ENCODE results near the gene AIM2.
A peak's percentile ranks its signal among the peaks of the same experiment; 100 is the strongest.
"Not testable (repeated sequence)": the region's sequence is repeated elsewhere in the genome, so short reads cannot be mapped to it uniquely, and the experiment has no call there.

AIM2 gene

DNA sequence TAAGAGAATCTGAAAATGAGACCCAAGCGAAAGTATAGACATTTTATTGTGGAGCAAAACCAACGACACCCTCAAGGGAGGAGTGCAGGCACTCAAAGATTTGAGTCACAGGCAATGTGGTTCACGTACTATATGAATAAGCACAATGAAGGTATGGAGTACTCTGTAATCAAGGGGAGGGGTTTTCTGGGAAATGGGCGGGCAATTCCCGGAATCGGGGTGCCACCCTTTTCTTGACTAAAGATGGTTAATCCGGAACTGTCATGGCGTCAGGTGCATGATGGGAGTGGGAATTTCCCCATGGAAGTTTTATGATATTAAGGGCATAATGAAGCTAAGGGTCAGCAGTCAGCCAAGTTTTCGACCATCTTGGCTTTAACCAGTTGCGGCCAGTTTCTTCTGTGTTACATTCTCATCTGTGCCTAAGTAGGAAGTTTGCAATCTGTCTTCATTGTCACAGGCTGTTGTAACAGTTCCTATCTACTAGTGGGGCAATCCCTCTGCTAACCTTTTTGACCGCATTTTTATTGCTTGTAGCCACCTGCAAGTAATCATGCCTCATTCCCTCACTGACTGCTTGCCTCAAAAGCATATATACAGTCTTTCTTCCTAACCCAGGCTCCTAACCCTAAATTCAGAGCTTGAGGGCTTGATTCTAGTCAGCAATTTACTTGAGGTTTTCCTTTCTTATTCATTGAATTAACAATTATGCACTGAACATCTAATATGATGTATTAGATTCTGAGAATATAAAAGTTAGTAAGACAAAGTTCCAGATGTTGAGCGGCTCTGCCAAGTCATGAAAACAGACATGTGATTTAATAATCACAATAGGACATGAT, 775 bp upstream of the AIM2 start:
- peak; percentile 94 to 100 for DNase-seq

DNA sequence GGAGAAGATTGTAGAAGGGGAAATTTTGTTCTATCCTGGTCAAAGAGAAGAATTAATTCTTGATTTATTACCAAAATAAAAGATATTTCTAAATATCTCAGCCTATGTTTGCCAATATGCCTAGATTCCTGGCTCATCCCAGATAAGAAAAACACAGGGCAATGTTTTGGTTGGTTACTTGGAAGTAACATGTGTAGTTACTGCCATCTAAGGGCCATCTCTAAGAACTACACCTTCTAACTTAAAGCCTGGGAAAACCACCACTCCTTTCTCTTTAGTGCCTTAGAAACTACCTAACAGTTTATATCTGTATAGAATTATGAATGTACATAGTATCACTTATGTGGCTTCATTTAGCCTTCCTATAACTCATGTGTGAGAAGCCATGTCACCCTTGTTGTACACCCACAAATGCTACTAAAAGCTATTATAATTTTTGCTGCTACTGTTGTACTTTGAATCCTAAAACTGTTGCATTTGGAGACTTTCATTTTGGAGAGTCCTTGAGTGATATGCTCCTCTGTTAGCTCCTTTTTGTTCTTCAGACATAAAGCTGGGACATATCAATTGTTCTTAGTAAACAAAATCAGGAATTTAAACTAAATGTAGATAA, 4.5 kb downstream of the AIM2 start:
- peak; percentile 51 to 83 for DNase-seq

DNA sequence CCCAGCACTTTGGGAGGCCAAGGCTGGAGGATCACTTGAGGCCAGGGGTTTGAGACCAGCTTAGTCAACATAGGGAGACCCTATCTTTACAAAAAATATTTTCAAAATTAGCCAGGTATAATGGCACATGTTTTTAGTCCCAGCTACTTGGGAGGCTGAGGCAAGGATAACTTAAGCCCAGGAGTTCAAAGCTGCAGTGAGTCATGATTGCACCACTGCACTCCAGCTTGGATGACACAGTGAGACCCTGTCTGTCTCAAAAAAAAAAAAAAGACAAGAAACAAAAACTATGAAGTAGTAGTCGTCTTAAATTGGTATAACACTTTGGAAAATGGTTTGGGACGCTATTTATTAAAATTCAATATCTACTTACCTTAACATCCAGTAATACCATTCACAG, 7.7 kb downstream of the AIM2 start:
- peak; percentile 27 to 35 for DNase-seq

DNA sequence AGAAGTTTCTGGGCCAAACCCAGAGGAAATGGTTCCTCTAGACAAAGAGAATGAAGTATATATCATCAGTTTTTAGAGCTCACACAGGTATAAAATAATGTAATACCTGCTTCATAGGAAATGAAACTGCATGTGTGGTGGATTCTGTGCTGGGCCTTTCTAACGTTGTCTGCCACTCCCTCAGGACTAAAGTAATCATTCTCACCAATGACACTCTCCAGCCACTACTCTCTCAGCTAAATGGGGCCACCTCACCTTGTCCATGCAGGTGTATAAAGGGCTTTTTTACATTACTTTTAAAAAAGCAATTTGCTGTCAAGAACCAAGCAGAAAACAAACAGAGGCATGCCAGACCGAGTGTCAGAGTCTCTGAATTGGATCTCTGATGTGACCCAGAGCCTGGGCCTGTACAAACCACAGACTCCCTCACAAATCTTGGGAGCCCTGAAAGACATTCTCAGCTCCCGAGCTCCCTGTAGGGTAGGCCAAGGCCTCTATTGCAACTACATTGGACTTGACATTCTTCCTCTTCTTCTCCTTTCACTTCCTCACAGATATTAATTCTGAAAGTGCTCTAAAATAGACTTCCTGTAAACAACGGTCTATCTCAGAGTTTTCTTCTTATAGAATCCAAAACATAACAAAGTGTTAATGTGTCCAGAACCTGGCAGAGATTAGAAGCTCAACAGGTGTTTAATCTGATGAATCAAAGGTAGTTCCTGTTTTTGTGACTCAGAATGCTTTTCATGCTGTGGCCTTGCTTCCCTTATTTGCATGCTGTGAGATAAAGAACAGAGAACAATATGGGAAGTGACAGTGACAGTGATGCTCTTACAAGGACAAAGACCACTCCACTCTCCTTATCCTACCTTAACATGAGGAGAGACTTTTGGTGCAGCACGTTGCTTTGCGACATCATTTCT, 8.6 kb downstream of the AIM2 start:
- peak; percentile 72 to 75 for DNase-seq

DNA sequence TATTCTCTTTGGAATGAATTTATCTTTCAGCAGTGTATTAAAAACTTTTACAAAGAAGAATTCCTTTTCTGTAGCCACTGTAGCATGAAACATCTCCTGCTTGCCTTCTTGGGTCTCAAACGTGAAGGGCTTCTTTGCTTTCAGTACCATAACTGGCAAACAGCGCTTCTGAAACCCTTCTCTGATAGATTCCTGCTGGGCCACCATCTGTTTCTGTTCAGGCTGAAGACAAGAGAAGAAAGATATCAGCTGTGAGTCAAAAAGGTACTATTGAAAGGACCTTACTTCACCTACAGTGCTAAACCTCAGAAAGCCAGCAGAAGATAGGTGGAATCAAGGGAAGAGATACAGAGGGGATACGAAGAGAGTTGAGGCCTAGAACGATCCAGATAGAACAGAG, 10.5 kb downstream of the AIM2 start:
- no peak for DNase-seq

DNA sequence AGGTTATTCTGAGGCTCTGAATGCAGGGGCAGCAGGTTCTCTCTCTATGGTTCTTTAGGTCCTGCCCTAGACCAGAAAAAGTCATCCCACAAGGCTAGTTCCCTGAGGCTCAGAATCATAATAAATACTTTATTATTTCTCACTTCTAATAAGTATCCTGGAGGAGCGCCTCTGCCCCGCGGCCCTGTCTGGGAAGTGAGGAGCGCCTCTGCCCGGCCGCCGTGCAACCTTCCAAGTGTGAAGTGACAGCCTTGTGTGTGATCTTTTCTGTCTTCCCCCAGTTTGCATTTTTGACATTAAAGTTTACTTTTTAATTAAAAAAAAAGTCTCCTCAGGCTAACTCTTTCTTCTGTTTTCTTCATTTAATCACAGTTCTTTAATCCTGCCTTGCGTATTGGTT, 11.5 kb downstream of the AIM2 start:
- no peak for DNase-seq

DNA sequence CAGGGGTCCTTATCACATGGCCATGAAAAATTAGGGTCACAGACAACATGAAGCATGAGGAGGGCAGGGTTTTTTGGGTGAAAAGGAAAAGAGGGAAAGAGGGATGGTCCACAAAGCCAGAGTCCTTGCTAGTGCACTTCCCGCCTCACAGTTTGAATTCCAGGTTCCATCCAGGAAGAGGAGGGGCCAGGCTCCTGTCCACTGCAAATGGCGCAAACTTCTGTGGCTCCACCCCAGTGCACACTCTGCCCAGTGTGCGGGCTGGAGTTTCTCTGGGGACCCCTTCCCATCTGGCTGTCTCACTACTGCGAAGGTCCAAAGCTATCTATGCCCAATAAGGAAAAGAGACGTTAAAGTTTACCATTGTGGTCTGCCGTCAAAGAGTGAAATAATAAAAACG, 17.8 kb downstream of the AIM2 start:
- no peak for DNase-seq

DNA sequence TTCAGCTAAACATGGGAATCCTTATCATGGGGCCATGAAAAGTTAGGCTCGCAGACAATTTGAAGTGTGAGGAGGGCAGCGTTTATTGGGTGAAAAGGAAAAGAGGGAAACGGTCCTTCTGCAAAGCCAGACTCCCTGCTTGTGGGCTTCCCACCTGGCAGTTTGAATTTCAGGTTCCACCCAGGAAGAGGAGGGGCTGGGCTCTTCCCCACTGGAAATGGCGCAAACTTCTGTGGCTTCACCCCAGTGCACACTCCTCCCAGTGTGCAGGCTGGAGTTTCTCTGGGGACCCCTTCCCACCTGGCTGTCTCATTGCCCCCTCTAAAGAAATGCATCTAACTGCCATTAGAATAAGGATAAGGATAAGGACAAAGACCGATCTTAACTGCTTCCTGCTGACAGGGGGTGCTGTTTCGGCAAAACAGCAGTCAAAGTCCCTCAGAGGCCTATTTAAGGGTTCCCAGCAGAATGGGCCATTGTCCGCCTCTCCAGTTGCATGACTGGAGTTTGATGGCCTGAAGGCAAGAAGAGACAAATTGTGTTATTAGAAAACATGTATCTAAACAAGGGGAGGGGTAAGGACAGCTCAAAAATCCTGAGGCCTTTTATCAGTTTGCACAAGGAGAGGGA, 20.4 kb downstream of the AIM2 start:
- DNase-seq = no peak

DNA sequence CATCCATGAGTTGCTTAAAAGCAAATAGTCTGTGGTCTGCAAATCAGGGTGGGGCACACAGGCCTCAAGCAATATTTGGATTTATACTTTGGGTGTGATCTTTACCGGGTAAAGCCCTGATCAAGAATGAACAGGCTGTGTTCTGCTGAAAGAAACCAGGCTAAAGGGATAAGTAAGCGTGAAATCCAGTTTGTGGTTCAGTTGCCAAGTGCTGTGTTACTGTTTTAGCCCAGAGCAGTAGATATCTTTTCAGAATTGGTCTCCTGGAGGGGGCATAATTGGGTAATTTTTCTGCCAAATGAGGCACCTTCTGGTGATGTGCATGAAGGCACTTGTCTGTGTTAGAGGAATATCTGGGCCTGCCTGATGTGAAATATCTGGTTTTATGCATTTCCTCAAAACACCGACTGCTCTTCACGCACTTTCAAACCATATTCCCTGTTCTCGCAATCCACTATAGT, 21.4 kb downstream of the AIM2 start:
- DNase-seq = peak; percentile 17 to 26

DNA sequence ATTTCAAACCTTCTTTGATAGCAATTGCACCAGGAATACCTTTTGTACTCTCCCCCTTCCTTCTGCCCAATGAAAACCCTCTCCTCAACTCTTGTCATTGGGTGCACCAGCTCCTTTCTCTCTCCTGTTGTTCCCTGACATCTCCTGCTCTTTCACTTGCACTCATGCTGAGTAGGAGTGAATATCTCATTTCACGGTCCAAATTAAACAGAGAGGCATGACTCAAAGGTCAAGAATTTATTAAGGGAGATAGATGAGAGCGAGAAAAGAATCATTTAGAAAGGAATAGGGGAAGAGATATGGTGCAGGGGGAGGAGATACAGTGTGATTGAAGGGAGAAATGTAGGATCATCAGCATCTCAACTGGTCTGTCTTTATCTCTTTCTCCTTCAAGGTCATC, 22.1 kb downstream of the AIM2 start:
- no peak for DNase-seq

DNA sequence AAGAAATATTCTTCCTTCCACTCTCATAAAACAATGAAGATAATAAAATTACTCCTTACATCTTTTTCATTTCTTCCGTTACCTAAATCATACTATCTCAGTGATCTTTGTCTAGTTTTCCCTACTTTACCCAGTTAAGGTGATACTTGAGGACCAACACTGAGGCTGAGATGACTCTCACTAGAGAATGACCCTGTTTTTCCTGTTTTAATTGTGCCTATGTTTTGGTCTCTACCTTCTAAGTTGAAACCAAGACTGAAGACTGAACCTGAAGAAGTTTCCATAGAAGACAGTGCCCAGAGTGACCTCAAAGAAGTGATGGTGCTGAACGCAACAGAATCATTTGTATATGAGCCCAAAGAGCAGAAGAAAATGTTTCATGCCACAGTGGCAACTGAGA, 25.1 kb downstream of the AIM2 start:
- DNase-seq = no peak

DNA sequence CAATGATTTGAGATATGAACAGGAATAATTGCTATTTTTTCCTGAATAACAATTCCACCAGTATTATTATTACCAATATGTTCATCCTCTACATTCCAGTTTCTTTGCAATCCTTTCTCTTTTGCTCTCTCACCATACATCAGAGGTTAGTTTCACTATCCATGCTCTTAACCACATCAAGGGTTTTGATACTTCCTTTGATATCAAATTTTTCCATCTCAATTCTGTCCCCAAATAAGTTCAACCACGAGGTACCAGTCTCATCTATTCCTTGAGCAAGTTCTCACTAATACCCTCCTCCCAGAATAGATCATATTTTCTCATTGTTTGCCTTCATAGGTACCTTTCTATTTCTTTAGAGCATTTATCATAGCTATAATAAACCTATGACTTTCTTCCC, 30.1 kb downstream of the AIM2 start:
- not testable (repeated sequence) for DNase-seq

DNA sequence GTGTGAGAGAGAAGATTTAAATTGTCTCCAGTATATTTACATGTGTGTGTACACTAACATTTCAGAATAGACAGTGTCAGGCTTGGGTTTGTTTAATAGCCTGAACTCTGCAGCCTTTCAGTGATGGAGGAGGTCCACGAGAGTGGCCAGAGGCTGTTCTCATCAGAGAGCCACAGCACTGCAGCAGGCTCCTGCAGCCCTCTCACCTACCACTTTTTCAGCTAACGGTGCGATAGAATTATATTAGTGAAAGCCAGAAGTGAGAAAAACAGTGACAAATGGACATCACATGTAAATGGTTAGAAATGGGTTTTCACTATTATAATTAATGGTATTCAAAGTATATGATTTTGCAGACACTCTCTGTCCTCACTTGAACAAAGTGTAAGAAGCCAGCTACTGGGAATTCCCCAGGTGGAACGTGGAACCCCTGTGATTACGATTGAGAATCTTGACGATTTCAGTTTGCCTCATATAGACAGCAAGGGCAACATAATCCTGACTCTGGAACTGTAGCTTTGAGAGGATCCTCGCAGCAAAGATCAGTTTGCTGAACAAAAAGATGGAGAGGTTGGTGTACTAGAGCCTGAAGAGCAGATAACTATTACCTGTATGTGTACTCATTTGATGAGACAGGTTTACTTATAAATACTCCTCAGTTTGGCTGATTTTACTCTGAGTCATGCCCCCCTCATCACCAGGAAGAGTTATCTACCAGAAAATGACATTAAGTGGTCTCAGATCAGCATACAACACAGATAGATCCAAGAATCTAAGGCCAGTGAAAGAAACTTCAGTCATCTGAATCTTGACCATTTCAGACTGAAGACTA, 35.5 kb downstream of the AIM2 start:
- DNase-seq = no peak

DNA sequence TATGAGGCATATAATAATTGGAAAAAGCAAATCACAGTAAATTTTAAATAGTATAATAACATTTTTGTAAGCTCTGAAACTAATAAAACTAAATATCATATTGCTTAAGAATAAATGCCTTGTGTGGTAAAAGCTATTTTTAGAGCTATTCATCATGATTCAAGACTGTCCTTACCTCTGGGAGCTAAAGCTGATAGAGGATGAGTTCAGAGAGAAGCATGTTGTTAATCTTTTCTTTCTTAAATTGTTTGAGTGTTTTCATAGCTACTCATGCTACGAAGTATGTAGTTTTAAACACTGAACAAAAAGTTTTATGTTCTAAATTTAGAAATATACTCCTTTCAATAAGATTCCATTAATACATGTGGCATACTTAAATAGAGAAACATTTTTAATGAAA, 36.4 kb downstream of the AIM2 start:
- DNase-seq = no peak

DNA sequence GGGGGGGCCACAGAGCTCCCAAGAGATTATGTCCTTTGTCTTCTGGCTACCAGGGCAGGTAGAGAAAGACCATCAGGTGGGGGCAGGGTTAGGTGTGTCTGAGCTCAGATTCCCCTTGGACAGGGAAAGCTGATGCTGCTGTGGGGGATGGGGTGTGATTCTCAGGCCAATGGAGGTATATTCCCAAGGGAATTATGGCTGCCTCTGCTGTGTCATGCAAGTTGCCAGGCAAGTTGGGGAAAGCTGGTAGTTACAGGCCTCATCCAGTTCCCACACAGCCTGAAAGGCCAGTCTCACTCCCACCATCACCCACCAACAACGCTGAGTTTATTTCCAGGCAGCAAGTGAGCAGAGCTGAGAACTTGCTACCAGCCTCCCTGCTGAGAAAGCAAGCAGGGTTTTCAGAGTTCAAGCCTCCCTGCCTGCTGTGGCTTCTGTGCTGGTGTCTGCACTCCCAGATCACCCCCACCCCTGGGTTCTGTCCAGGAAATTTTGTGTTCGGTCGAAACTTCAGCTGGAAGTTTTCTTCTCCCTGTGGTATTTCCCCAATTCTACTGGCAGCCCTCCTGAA, 45.6 kb downstream of the AIM2 start:
- no peak for DNase-seq

DNA sequence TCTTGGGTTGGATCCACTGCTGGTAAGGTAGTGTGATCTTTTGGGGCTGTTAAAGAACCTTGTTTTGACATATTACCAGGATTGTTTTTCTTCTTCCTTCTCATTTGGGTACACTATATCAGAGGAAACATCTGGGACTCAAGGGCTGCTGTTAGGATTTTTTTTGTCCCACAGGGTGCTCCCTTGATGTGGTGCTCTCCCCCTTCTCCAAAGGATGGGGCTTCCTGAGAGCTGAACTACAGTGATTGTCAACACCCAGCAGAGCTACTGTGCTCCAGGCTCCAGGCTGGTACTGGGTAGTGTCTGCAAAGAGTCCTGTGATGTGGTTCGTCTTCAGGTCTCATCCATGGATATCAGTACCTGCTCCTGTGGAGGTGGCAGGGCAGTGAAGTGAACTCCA, 46.3 kb downstream of the AIM2 start:
- no peak for DNase-seq

DNA sequence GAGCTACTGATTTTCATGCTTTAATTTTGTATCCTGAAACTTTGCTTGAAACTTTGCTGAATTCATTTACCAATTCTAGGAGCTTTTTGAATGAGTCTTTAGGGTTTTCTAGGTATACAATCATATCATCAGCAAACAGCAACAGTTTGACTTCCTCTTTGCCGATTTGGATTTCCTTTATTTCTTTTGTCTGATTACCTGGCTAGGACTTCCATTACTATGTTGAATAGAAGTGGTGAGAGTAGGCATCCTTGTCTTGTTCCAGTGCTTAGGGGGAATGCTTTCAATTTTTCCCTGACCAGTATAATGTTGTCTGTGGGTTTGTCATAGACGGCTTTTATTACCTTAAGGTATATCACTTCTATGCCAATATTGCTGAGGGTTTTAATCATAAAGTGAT, 49.7 kb downstream of the AIM2 start:
- not testable (repeated sequence) for DNase-seq

DNA sequence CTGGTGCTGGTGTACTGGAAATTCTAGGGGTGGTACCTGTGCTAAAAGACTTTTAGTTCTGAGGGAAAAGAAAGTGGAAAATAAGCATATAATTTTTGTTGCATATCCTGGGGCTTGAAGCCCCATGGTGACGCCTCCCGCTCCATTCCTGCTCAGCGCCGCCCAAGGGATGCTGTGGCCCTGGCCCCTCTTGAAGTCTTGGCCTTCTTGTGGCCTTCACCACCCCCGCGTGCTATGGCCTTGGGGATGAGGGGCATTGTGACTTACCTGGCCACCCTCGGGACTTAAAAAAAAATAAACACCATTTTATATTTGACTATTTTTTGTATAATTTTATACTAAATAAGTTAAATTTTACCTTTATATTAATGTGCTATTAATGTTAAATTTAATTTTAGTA, 51.5 kb downstream of the AIM2 start:
- no peak for DNase-seq

DNA sequence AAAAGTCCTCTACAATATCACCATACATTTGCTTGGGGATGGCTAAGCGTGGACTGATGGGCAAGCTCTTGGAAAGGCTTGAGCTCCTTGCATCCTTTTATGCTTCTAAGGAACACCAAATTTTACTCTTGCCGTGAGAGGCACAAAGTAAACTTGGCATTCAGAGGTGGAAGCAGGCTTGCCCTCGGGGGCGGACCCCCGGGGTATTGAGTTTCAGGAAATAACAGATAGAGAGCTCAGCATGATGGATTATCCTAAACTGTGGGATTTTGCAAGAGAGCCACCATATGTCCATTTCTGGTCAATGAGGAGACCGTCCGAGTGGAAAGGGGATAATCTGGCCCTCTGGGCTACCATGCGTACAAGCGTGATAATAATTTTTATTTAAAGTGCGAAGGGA, 52.8 kb downstream of the AIM2 start:
- no peak for DNase-seq

DNA sequence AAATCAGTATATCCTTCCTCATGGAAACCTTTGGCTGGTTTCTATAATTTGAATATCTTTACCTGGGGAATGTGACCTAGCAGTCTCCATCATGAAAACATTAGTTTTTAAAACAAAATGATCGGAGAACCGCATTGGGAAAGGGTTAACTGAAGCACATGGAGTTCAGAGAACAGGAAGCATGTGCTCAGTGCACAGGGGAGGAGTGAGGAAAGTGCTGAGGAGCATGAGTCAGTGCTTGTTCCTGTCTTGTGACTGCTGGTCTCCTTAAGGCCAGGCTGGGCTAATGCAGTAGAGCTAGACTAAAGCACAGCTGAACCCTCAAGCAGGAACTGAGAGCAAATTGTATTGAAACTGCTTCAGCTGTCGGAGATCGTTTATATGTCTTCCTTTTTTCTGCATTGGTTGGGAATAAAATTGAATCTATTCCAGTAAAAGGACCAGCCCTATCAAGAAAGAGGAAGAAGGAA, 61.1 kb downstream of the AIM2 start:
- DNase-seq = peak; percentile 89 to 97

DNA sequence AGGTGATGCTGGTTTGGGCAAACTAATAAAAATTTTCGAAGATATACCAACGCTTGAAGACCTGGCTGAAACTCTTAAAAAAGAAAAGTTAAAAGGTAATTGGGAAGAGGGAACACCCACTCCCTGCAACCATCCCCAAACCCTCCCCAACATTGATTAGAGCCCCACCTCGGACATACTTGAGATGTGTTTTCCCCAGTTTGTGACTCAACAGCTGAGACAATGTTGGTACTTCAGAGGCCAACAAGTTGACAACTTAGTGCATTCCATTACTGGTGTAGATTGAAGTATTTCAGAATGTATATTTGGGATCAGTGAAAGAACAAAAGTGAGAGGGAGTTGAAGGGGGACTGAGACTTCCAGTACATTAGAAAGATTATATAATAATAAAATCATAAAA, 61.7 kb downstream of the AIM2 start:
- no peak for DNase-seq

All from inflammatory macrophage treated with lipopolysaccharide for 1 hour (primary cell).